ENCODE measurements around the gene GPR37L1.

GRCh38 chr1:202146993-202147392, 24.3 kb downstream of the GPR37L1 start:
- TF ChIP-seq POLR2A (IDR thresholded peaks at IDR 0.05) (no peak), CTCF (IDR thresholded peaks at IDR 0.05) (no peak), POLR2AphosphoS5 (IDR thresholded peaks at IDR 0.05) (no peak)
